Spinal cord (tissue), 10 donors: ENCODE results near the gene IZUMO3. TPM values are rescaled to one million over a fixed set of nuclear protein-coding genes. Genes with fewer than 3 reads are reported as not detected.
"Not testable (repeated sequence)": the region's sequence is repeated elsewhere in the genome, so short reads cannot be mapped to it uniquely, and the experiment has no call there.

ENCODE experiments used
- DNase-seq, 6 donors: peaks; one replicate each; pipeline versions ENCODE4 v3.0.0 to v3.0.0-alpha.2; 2013 to 2015; ENCODE audit warnings: low spot score in 6 of 6, low read depth in 4 of 6
- H3K27ac ChIP-seq: one replicate; pipeline ENCODE4 v1.5.1; 2013; ENCODE audit warnings: low read depth, low read length, control low read depth
- H3K27me3 ChIP-seq: one replicate; pipeline ENCODE4 v1.6.1; 2013; ENCODE audit warnings: low read length; ENCODE audit not compliant: control insufficient read depth, insufficient read depth
- H3K36me3 ChIP-seq: one replicate; pipeline ENCODE4 v1.6.1; 2013; ENCODE audit warnings: low read length; ENCODE audit not compliant: control insufficient read depth, insufficient read depth
- H3K4me1 ChIP-seq: one replicate; pipeline ENCODE4 v1.6.1; 2013; ENCODE audit warnings: low read length; ENCODE audit not compliant: control insufficient read depth, insufficient read depth
- H3K4me3 ChIP-seq: one replicate; pipeline ENCODE4 v1.5.1; 2013; ENCODE audit warnings: low read depth, low read length, control low read depth
- H3K9me3 ChIP-seq: one replicate; pipeline ENCODE4 v1.6.1; 2013; ENCODE audit warnings: low read length; ENCODE audit not compliant: control insufficient read depth, insufficient read depth
- WGBS: methylation state at CpG from one replicate; pipeline ENCODE4 v1.1.5; 2013; ENCODE audit warnings: missing lambda C conversion rate; ENCODE audit not compliant: insufficient coverage; 5-methylcytosine and 5-hydroxymethylcytosine counted together
- long read RNA-seq, 4 donors: transcript quantifications; one replicate each; lab custom pipeline, GENCODE V29; 2026
- polyA plus RNA-seq, 2 donors: library from polyadenylated mRNA; unstranded; fragments of 120-200 nt; gene quantifications; one replicate each; pipeline ENCODE4 v1.2.1, GENCODE V29; 2013; ENCODE audit not compliant: insufficient read length in 2 of 2
- total RNA-seq, 2 donors: library from RNA; depleted of rRNA in 1 of 2; stranded (reverse); fragments of 120-200 nt in 1 of 2; fragments of >200 nt in 1 of 2; gene quantifications; one replicate each; pipeline versions ENCODE4 v1.2.3 to v1.2.4, GENCODE V29; 2013 to 2014
- donor health status: healthy.

IZUMO3 gene
- not detected for total RNA-seq
- polyA plus RNA-seq: not detected
- long read RNA-seq, donor 1: 0 reads
- long read RNA-seq, donor 2: 0 reads
- long read RNA-seq, donor 3: 0 reads
- long read RNA-seq, donor 4: 0 reads

- H3K4me1 ChIP-seq: no peaks in the 10 kb centered on the region
- no peaks in the 10 kb centered on the region for H3K27me3 ChIP-seq
- H3K9me3 ChIP-seq: peaks cover 1% of the 10 kb centered on the region
- no CpG with 5 or more reads among the region's 3 CpGs for WGBS
- no peak for DNase-seq
- H3K36me3 ChIP-seq: no peaks in the 10 kb centered on the region
- H3K4me3 ChIP-seq: no peak within 1 kb of the TSS
- H3K27ac ChIP-seq: no peak within 1 kb of the TSS
These were observed at the start of gene IZUMO3 for GRCh38 chr9:24545847-24546522. Gene IZUMO3 (minus strand): TSS chr9:24545897. CDS start chr9:24545649, 248 bp downstream.

- Histone ChIP-seq H3K9me3 (no peaks in the 10 kb centered on the region), H3K27ac (no peak overlapping the region), H3K27me3 (no peaks in the 10 kb centered on the region), H3K4me3 (no peak overlapping the region), H3K4me1 (no peaks in the 10 kb centered on the region), H3K36me3 (no peaks in the 10 kb centered on the region)
- no peak for DNase-seq
- 87% methylated on average over 6 of the region's 8 CpGs for WGBS
These were observed 48.6 kb upstream of the IZUMO3 start for GRCh38 chr9:24594234-24594850.

GRCh38 chr9:24590432-24590831 is 44.7 kb upstream of the IZUMO3 start:
- Histone ChIP-seq H3K27me3 (no peaks in the 10 kb centered on the region), H3K9me3 (peaks cover 4% of the 10 kb centered on the region), H3K4me1 (no peaks in the 10 kb centered on the region), H3K36me3 (no peaks in the 10 kb centered on the region), H3K4me3 (no peak overlapping the region), H3K27ac (no peak overlapping the region)
- DNase-seq: no peak
- WGBS: no CpG with 5 or more reads among the region's 1 CpG

GRCh38 chr9:24587883-24588282 is 42.2 kb upstream of the IZUMO3 start:
- Histone ChIP-seq H3K4me3 (no peak overlapping the region), H3K36me3 (no peaks in the 10 kb centered on the region), H3K27me3 (no peaks in the 10 kb centered on the region), H3K4me1 (no peaks in the 10 kb centered on the region), H3K27ac (no peak overlapping the region), H3K9me3 (peaks cover 4% of the 10 kb centered on the region)
- WGBS: no CpG with 5 or more reads among the region's 2 CpGs
- DNase-seq: no peak

- H3K36me3 ChIP-seq: no peaks in the 10 kb centered on the region
- H3K9me3 ChIP-seq: peaks cover 4% of the 10 kb centered on the region
- no peaks in the 10 kb centered on the region for H3K27me3 ChIP-seq
- no peaks in the 10 kb centered on the region for H3K4me1 ChIP-seq
- no CpG with 5 or more reads among the region's 6 CpGs for WGBS
- no peak overlapping the region for H3K4me3 ChIP-seq
- peak in 1 of 6 donors; percentile 22 for DNase-seq
- no peak overlapping the region for H3K27ac ChIP-seq
These were observed 36.7 kb upstream of the IZUMO3 start for GRCh38 chr9:24582146-24583126.

- not testable (repeated sequence) for DNase-seq, H3K27me3 ChIP-seq, H3K9me3 ChIP-seq, H3K27ac ChIP-seq, H3K4me3 ChIP-seq, H3K4me1 ChIP-seq, H3K36me3 ChIP-seq
- WGBS: 75% methylated on average over 14 of the region's 21 CpGs
These were observed 34.3 kb upstream of the IZUMO3 start for GRCh38 chr9:24580005-24580404.

- H3K27ac ChIP-seq: no peak overlapping the region
- no peaks in the 10 kb centered on the region for H3K4me1 ChIP-seq
- no peaks in the 10 kb centered on the region for H3K36me3 ChIP-seq
- H3K27me3 ChIP-seq: no peaks in the 10 kb centered on the region
- WGBS: no CpG with 5 or more reads among the region's 2 CpGs
- no peaks in the 10 kb centered on the region for H3K9me3 ChIP-seq
- no peak for DNase-seq
- H3K4me3 ChIP-seq: no peak overlapping the region
These were observed 26.7 kb upstream of the IZUMO3 start for GRCh38 chr9:24572406-24572805.

GRCh38 chr9:24561957-24562356 is 16.3 kb upstream of the IZUMO3 start:
- H3K4me1 ChIP-seq: no peaks in the 10 kb centered on the region
- 88% methylated on average over 1 of the region's 3 CpGs for WGBS
- no peaks in the 10 kb centered on the region for H3K27me3 ChIP-seq
- H3K4me3 ChIP-seq: no peak overlapping the region
- no peaks in the 10 kb centered on the region for H3K36me3 ChIP-seq
- H3K27ac ChIP-seq: no peak overlapping the region
- H3K9me3 ChIP-seq: no peaks in the 10 kb centered on the region
- DNase-seq: no peak

- Histone ChIP-seq H3K36me3 (no peaks in the 10 kb centered on the region), H3K4me1 (no peaks in the 10 kb centered on the region), H3K9me3 (no peaks in the 10 kb centered on the region), H3K27me3 (no peaks in the 10 kb centered on the region), H3K27ac (no peak overlapping the region), H3K4me3 (no peak overlapping the region)
- no peak for DNase-seq
- no CpG with 5 or more reads among the region's 2 CpGs for WGBS
These were observed 7.5 kb upstream of the IZUMO3 start for GRCh38 chr9:24553183-24553552.
